ENCODE data around the gene GALNT2. TPM values are rescaled to one million over a fixed set of nuclear protein-coding genes. Genes with fewer than 3 reads are reported as not detected.

The GALNT2 gene
- total and polyA plus RNA-seq, 10 of the 15 experiments (the other 5 are each of a cell fraction or from before 2014, with no cell fraction given) = 0.52 to 27.7 (median 16.3) TPM

DNA sequence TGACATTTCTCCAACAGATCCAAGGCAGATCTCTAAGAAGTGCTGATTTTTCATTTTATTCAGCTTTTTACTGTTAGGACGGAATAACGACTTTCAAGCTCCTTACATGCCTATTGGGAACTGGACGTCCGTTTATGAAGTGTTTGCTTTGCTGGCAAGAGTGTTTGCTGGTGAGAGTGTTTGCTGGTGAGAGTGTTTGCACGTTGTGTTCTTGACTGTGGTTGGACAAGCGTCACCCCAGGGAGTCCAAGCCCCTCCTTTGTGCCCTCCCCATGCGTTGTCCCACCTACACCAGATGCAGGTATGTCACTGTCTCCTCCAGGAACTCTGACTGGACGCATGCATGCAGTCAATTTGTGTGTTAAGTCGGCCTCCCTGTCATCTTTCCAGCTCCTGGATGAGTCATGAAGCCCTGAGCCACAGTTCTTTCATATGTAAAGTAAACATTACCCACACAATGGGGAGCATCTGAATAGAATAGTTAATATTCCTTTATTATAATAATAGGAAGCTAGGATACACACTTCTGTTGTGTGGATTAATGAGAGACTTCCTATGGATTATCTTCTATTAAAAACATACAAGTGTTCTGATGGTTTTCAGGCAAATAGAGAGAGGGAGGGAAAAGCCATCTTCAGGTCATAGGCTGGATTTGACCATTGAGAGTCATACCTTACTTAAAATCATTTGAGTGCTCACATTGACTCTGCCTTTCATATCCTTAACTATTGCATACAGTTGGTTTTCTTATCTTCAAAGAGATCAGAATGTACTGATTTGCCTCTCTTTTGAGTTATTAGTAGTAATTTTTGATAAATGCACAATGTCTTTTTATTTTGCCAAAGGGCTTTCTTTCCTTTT lies 119.2 kb downstream of the GALNT2 start:
- Histone ChIP-seq H3K9me3 (replicated peaks; ENCODE audit: control insufficient read depth, insufficient read depth, low read length) (no peaks in the 10 kb centered on the region), H3K4me2 (ENCODE audit: control insufficient read depth, insufficient read depth) (no peak overlapping the region), H3K4me1 (ENCODE audit: control insufficient read depth, insufficient read depth, low read length) (no peaks in the 10 kb centered on the region), H3K9ac (ENCODE audit: control insufficient read depth, insufficient read depth, low read length) (no peak overlapping the region), H2AFZ (ENCODE audit: control insufficient read depth, low read depth, low read length) (no peak overlapping the region), H4K20me1 (ENCODE audit: control insufficient read depth, insufficient read depth) (no peaks in the 10 kb centered on the region), H3K4me3 (no peak overlapping the region), H3K79me2 (ENCODE audit: control insufficient read depth, insufficient read depth, low read length) (no peaks in the 10 kb centered on the region), H3K36me3 (ENCODE audit: control insufficient read depth in 2 of 2, insufficient read depth in 2 of 2, low read length in 1 of 2) (peaks cover 1 to 6% of the 10 kb centered on the region in 2 experiments; a peak in 1 of 4 replicates), H3K27ac (ENCODE audit: control insufficient read depth, insufficient read depth) (no peak overlapping the region), H3K27me3 (replicated peaks in 1 of 2; ENCODE audit: control insufficient read depth in 2 of 2, insufficient read depth in 2 of 2, low read length in 1 of 2) (no peaks in the 10 kb centered on the region)
- 68% methylated on average over 9 of the region's 9 CpGs for WGBS (ENCODE audit: insufficient coverage, insufficient replicate concordance, low lambda C conversion rate, missing lambda C conversion rate)
- TF ChIP-seq, protein P1, sequence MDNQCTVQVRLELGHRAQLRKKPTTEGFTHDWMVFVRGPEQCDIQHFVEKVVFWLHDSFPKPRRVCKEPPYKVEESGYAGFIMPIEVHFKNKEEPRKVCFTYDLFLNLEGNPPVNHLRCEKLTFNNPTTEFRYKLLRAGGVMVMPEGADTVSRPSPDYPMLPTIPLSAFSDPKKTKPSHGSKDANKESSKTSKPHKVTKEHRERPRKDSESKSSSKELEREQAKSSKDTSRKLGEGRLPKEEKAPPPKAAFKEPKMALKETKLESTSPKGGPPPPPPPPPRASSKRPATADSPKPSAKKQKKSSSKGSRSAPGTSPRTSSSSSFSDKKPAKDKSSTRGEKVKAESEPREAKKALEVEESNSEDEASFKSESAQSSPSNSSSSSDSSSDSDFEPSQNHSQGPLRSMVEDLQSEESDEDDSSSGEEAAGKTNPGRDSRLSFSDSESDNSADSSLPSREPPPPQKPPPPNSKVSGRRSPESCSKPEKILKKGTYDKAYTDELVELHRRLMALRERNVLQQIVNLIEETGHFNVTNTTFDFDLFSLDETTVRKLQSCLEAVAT (IDR thresholded peaks at IDR 0.05) = no peak
- no peak for TF ChIP-seq BCL11A (IDR thresholded peaks at IDR 0.05; ENCODE audit: low read depth, low read length)
- TF ChIP-seq ZNF24 (IDR thresholded peaks at IDR 0.05) = no peak
- ChIA-PET RAD21 (ENCODE audit: unreplicated experiment) (no interaction called here), CTCF (interaction anchor here (0.8 to 0.9 kb wide), 3 partner anchors 10 to 471 kb away, joined by 3 read pairs; no protein-coding TSS in a partner anchor), SMC1A (ENCODE audit: uncharacterized antibody, unreplicated experiment) (interaction anchor here (0.7 to 1.4 kb wide), 3 partner anchors 25 to 112 kb away, joined by 3 read pairs; no protein-coding TSS in a partner anchor), POLR2A (no interaction called here)
- FAIRE-seq = no peak
- in situ Hi-C loops (cut with MboI) = no loop called here
- intact Hi-C loops (cut with micrococcal nuclease; ENCODE audit: unreplicated experiment) = no loop called here
- ATAC-seq = no peak
- no peak for DNase-seq (ENCODE audit: low read depth, low spot score)
- BruUV-seq (replicated peaks) = no TSS peak

DNA sequence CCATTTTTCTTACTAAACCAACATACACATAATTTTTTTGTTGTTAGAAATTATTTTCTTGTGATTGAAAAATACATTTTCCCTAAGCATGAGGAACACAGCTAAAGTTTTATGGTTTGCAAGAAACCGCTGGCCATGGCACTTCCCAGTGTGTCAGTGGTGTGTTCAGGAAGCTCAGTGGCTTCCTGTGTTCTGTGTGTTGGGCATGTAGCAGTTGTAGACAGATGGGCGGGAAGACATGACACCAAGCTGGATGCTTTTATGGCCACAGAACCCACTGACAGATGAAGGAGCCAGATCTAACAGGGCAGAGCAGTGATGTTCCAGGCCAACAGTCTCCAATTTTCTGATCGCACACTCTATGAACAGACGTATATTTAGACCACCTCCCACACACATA lies 119.8 kb downstream of the GALNT2 start:
- Histone ChIP-seq H3K4me1 (ENCODE audit: control insufficient read depth, insufficient read depth, low read length) (no peaks in the 10 kb centered on the region), H3K9me3 (replicated peaks; ENCODE audit: control insufficient read depth, insufficient read depth, low read length) (no peaks in the 10 kb centered on the region), H3K27me3 (replicated peaks in 1 of 2; ENCODE audit: control insufficient read depth in 2 of 2, insufficient read depth in 2 of 2, low read length in 1 of 2) (no peaks in the 10 kb centered on the region), H2AFZ (ENCODE audit: control insufficient read depth, low read depth, low read length) (no peak overlapping the region), H3K9ac (ENCODE audit: control insufficient read depth, insufficient read depth, low read length) (no peak overlapping the region), H3K27ac (ENCODE audit: control insufficient read depth, insufficient read depth) (no peak overlapping the region), H3K4me2 (ENCODE audit: control insufficient read depth, insufficient read depth) (no peak overlapping the region), H4K20me1 (ENCODE audit: control insufficient read depth, insufficient read depth) (no peaks in the 10 kb centered on the region), H3K36me3 (ENCODE audit: control insufficient read depth in 2 of 2, insufficient read depth in 2 of 2, low read length in 1 of 2) (peaks cover 1 to 6% of the 10 kb centered on the region in 2 experiments; a peak in 1 of 4 replicates), H3K79me2 (ENCODE audit: control insufficient read depth, insufficient read depth, low read length) (no peaks in the 10 kb centered on the region), H3K4me3 (no peak overlapping the region)
- ChIA-PET POLR2A (no interaction called here), RAD21 (ENCODE audit: unreplicated experiment) (no interaction called here), CTCF (interaction anchor here (0.8 to 1.4 kb wide), 2 partner anchors 34 to 472 kb away, joined by 3 read pairs; no protein-coding TSS in a partner anchor), SMC1A (ENCODE audit: uncharacterized antibody, unreplicated experiment) (interaction anchor here (1.0 to 1.4 kb wide), 2 partner anchors 91 to 113 kb away, joined by 3 read pairs; no protein-coding TSS in a partner anchor)
- FAIRE-seq (no peak), ATAC-seq (no peak), DNase-seq (ENCODE audit: low read depth, low spot score) (no peak)
- intact Hi-C loops (cut with micrococcal nuclease; ENCODE audit: unreplicated experiment) = no loop called here
- in situ Hi-C loops (cut with MboI) = no loop called here
- 82% methylated on average over 4 of the region's 4 CpGs for WGBS (ENCODE audit: insufficient coverage, insufficient replicate concordance, low lambda C conversion rate, missing lambda C conversion rate)
- no TSS peak for BruUV-seq (replicated peaks)
- TF ChIP-seq KDM1A (IDR thresholded peaks at IDR 0.05; ENCODE audit: borderline replicate concordance) (no peak), BMI1 (IDR thresholded peaks at IDR 0.05; ENCODE audit: borderline replicate concordance) (no peak), POLR2A (IDR thresholded peaks at IDR 0.05; ENCODE audit: low read depth, low read length) (no peak), MTA3 (IDR thresholded peaks at IDR 0.05; ENCODE audit: borderline replicate concordance, low read length) (no peak), ESRRA (IDR thresholded peaks at IDR 0.05; ENCODE audit: low read length) (no peak), SPI1 (IDR thresholded peaks at IDR 0.05; ENCODE audit: borderline replicate concordance, insufficient read depth, low read depth, low read length) (no peak), MXI1 (IDR thresholded peaks at IDR 0.05; ENCODE audit: low read depth, low read length) (no peak), STAT3 (IDR thresholded peaks at IDR 0.05; ENCODE audit: low read depth, low read length) (no peak), GABPA (IDR thresholded peaks at IDR 0.05; ENCODE audit: low read depth) (no peak), FOS (IDR thresholded peaks at IDR 0.05; ENCODE audit: borderline replicate concordance, extremely low read depth, insufficient read length) (no peak)
- TF ChIP-seq, protein P2, sequence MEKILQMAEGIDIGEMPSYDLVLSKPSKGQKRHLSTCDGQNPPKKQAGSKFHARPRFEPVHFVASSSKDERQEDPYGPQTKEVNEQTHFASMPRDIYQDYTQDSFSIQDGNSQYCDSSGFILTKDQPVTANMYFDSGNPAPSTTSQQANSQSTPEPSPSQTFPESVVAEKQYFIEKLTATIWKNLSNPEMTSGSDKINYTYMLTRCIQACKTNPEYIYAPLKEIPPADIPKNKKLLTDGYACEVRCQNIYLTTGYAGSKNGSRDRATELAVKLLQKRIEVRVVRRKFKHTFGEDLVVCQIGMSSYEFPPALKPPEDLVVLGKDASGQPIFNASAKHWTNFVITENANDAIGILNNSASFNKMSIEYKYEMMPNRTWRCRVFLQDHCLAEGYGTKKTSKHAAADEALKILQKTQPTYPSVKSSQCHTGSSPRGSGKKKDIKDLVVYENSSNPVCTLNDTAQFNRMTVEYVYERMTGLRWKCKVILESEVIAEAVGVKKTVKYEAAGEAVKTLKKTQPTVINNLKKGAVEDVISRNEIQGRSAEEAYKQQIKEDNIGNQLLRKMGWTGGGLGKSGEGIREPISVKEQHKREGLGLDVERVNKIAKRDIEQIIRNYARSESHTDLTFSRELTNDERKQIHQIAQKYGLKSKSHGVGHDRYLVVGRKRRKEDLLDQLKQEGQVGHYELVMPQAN (conservative IDR thresholded peaks at IDR 0.05) = no peak
